Cerebellar cortex (tissue), 1 donor: Measurements from ENCODE around the gene CORO2A.
"Not testable (repeated sequence)": the region's sequence is repeated elsewhere in the genome, so short reads cannot be mapped to it uniquely, and the experiment has no call there.

Source experiments
- DNase-seq: peaks from one replicate; pipeline ENCODE4 v3.0.0-alpha.2; 2015; ENCODE audit warnings: low spot score

The CORO2A gene

GRCh38 chr9:98191671-98192502, 550 bp downstream of the CORO2A start:
- peak; percentile 50 for DNase-seq

GRCh38 chr9:98191181-98191608, 1.2 kb downstream of the CORO2A start:
- no peak for DNase-seq

- DNase-seq: no peak
Measured at GRCh38 chr9:98190757-98191105, 1.7 kb downstream of the CORO2A start.

GRCh38 chr9:98189412-98189811, 3.0 kb downstream of the CORO2A start:
- no peak for DNase-seq

GRCh38 chr9:98187926-98188325, 4.5 kb downstream of the CORO2A start:
- no peak for DNase-seq

- no peak for DNase-seq
Measured at GRCh38 chr9:98186236-98186635, 6.2 kb downstream of the CORO2A start.

GRCh38 chr9:98185611-98186171, 6.7 kb downstream of the CORO2A start:
- peak; percentile 65 for DNase-seq

- no peak for DNase-seq
Measured at GRCh38 chr9:98185021-98185567, 7.3 kb downstream of the CORO2A start.

- no peak for DNase-seq
Measured at GRCh38 chr9:98184326-98184725, 8.1 kb downstream of the CORO2A start.

- DNase-seq: no peak
Measured at GRCh38 chr9:98182889-98183599, 9.4 kb downstream of the CORO2A start.

- no peak for DNase-seq
Measured at GRCh38 chr9:98182069-98182820, 10.2 kb downstream of the CORO2A start.

GRCh38 chr9:98181746-98182068, 10.7 kb downstream of the CORO2A start:
- DNase-seq: no peak

- no peak for DNase-seq
Measured at GRCh38 chr9:98180996-98181395, 11.4 kb downstream of the CORO2A start.

- DNase-seq: no peak
Measured at GRCh38 chr9:98178874-98179850, 13.3 kb downstream of the CORO2A start.

GRCh38 chr9:98176391-98177259, 15.8 kb downstream of the CORO2A start:
- no peak for DNase-seq

GRCh38 chr9:98175762-98176161, 16.7 kb downstream of the CORO2A start:
- no peak for DNase-seq

GRCh38 chr9:98175028-98175569, 17.3 kb downstream of the CORO2A start:
- DNase-seq: no peak

GRCh38 chr9:98174502-98174918, 17.9 kb downstream of the CORO2A start:
- DNase-seq: not testable (repeated sequence)

GRCh38 chr9:98173181-98173580, 19.3 kb downstream of the CORO2A start:
- DNase-seq: no peak

GRCh38 chr9:98172604-98173003, 19.8 kb downstream of the CORO2A start:
- DNase-seq: no peak
